GM23338 (cell line): ENCODE data around the gene GTPBP1.

Experiments
- CREB1 ChIP-seq: fragments of 250-450 bp; sonication (Bioruptor Pico); IDR thresholded peaks from 2 replicates; pipeline ENCODE4 v1.5.0; 2020; ENCODE audit warnings: low read depth, mild to moderate bottlenecking, moderate library complexity
- CTCF ChIP-seq, 2 experiments: fragments of 200-600 bp in 1 of 2; sonication (generic) in 1 of 2; conservative IDR thresholded peaks; 2 replicates each; pipeline versions ENCODE4 v1.5.1 to v1.6.1; 2016 to 2017; ENCODE audit warnings: antibody characterized with exemption in 2 of 2, low read depth in 2 of 2, mild to moderate bottlenecking in 2 of 2, moderate library complexity in 1 of 2
- EZH2 ChIP-seq: fragments of 200-600 bp; sonication (generic); IDR thresholded peaks from one replicate; pipeline ENCODE4 v1.8.0; 2017; ENCODE audit warnings: antibody characterized with exemption, mild to moderate bottlenecking, low read depth; ENCODE audit not compliant: unreplicated experiment
- EZH2phosphoT487 ChIP-seq: fragments of 200-600 bp; sonication (generic); IDR thresholded peaks from one replicate; pipeline ENCODE4 v1.8.1; 2018; ENCODE audit warnings: antibody characterized with exemption; ENCODE audit not compliant: unreplicated experiment
- JUNB ChIP-seq: IDR thresholded peaks from one replicate; pipeline ENCODE4 v1.6.1; 2016; ENCODE audit warnings: antibody characterized with exemption; ENCODE audit not compliant: unreplicated experiment
- NANOG ChIP-seq: IDR thresholded peaks from 2 replicates; pipeline ENCODE4 v1.6.1; 2016; ENCODE audit warnings: antibody characterized with exemption, borderline replicate concordance
- POLR2AphosphoS5 ChIP-seq: IDR thresholded peaks from 2 replicates; pipeline ENCODE4 v1.6.1; 2016; ENCODE audit warnings: antibody characterized with exemption, low read depth
- STAT1 ChIP-seq: IDR thresholded peaks from one replicate; pipeline ENCODE4 v1.6.1; 2016; ENCODE audit warnings: antibody characterized with exemption; ENCODE audit not compliant: unreplicated experiment
- ZNF114 ChIP-seq: fragments of 250-450 bp; sonication (Bioruptor Pico); IDR thresholded peaks from 2 replicates; pipeline ENCODE4 v1.5.0; 2020; ENCODE audit warnings: mild to moderate bottlenecking, moderate library complexity
- TF ChIP-seq, protein P1 (sequence below): IDR thresholded peaks from one replicate; pipeline ENCODE4 v1.6.1; 2018; ENCODE audit warnings: antibody characterized with exemption; ENCODE audit not compliant: unreplicated experiment
- TF ChIP-seq, protein P2 (sequence below): fragments of 250-450 bp; sonication (Bioruptor Pico); IDR thresholded peaks from 2 replicates; pipeline ENCODE4 v1.5.0; 2020; ENCODE audit warnings: mild to moderate bottlenecking, moderate library complexity
- TF ChIP-seq, protein P3 (sequence below): IDR thresholded peaks from 2 replicates; pipeline ENCODE4 v1.6.1; 2016; ENCODE audit warnings: antibody characterized with exemption

GRCh38 chr22:38736257-38736570, 30.5 kb downstream of the GTPBP1 start:
- no peak for TF ChIP-seq CTCF (conservative IDR thresholded peaks at IDR 0.05; ENCODE audit: low read depth in 2 of 2)
- no peak for TF ChIP-seq POLR2AphosphoS5
- no peak for TF ChIP-seq JUNB
- no peak for TF ChIP-seq EZH2
- TF ChIP-seq, protein P1, sequence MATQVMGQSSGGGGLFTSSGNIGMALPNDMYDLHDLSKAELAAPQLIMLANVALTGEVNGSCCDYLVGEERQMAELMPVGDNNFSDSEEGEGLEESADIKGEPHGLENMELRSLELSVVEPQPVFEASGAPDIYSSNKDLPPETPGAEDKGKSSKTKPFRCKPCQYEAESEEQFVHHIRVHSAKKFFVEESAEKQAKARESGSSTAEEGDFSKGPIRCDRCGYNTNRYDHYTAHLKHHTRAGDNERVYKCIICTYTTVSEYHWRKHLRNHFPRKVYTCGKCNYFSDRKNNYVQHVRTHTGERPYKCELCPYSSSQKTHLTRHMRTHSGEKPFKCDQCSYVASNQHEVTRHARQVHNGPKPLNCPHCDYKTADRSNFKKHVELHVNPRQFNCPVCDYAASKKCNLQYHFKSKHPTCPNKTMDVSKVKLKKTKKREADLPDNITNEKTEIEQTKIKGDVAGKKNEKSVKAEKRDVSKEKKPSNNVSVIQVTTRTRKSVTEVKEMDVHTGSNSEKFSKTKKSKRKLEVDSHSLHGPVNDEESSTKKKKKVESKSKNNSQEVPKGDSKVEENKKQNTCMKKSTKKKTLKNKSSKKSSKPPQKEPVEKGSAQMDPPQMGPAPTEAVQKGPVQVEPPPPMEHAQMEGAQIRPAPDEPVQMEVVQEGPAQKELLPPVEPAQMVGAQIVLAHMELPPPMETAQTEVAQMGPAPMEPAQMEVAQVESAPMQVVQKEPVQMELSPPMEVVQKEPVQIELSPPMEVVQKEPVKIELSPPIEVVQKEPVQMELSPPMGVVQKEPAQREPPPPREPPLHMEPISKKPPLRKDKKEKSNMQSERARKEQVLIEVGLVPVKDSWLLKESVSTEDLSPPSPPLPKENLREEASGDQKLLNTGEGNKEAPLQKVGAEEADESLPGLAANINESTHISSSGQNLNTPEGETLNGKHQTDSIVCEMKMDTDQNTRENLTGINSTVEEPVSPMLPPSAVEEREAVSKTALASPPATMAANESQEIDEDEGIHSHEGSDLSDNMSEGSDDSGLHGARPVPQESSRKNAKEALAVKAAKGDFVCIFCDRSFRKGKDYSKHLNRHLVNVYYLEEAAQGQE, result no peak
- TF ChIP-seq, protein P2, sequence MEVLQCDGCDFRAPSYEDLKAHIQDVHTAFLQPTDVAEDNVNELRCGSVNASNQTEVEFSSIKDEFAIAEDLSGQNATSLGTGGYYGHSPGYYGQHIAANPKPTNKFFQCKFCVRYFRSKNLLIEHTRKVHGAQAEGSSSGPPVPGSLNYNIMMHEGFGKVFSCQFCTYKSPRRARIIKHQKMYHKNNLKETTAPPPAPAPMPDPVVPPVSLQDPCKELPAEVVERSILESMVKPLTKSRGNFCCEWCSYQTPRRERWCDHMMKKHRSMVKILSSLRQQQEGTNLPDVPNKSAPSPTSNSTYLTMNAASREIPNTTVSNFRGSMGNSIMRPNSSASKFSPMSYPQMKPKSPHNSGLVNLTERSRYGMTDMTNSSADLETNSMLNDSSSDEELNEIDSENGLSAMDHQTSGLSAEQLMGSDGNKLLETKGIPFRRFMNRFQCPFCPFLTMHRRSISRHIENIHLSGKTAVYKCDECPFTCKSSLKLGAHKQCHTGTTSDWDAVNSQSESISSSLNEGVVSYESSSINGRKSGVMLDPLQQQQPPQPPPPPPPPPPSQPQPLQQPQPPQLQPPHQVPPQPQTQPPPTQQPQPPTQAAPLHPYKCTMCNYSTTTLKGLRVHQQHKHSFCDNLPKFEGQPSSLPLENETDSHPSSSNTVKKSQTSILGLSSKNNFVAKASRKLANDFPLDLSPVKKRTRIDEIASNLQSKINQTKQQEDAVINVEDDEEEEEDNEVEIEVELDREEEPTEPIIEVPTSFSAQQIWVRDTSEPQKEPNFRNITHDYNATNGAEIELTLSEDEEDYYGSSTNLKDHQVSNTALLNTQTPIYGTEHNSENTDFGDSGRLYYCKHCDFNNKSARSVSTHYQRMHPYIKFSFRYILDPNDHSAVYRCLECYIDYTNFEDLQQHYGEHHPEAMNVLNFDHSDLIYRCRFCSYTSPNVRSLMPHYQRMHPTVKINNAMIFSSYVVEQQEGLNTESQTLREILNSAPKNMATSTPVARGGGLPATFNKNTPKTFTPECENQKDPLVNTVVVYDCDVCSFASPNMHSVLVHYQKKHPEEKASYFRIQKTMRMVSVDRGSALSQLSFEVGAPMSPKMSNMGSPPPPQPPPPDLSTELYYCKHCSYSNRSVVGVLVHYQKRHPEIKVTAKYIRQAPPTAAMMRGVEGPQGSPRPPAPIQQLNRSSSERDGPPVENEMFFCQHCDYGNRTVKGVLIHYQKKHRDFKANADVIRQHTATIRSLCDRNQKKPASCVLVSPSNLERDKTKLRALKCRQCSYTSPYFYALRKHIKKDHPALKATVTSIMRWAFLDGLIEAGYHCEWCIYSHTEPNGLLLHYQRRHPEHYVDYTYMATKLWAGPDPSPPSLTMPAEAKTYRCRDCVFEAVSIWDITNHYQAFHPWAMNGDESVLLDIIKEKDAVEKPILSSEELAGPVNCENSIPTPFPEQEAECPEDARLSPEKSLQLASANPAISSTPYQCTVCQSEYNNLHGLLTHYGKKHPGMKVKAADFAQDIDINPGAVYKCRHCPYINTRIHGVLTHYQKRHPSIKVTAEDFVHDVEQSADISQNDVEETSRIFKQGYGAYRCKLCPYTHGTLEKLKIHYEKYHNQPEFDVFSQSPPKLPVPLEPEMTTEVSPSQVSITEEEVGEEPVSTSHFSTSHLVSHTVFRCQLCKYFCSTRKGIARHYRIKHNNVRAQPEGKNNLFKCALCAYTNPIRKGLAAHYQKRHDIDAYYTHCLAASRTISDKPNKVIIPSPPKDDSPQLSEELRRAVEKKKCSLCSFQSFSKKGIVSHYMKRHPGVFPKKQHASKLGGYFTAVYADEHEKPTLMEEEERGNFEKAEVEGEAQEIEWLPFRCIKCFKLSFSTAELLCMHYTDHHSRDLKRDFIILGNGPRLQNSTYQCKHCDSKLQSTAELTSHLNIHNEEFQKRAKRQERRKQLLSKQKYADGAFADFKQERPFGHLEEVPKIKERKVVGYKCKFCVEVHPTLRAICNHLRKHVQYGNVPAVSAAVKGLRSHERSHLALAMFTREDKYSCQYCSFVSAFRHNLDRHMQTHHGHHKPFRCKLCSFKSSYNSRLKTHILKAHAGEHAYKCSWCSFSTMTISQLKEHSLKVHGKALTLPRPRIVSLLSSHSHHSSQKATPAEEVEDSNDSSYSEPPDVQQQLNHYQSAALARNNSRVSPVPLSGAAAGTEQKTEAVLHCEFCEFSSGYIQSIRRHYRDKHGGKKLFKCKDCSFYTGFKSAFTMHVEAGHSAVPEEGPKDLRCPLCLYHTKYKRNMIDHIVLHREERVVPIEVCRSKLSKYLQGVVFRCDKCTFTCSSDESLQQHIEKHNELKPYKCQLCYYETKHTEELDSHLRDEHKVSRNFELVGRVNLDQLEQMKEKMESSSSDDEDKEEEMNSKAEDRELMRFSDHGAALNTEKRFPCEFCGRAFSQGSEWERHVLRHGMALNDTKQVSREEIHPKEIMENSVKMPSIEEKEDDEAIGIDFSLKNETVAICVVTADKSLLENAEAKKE, result no peak
- no peak for TF ChIP-seq EZH2phosphoT487
- TF ChIP-seq ZNF114 (CRISPR knock-in tag), result no peak
- TF ChIP-seq NANOG, result no peak
- TF ChIP-seq CREB1, result no peak
- TF ChIP-seq STAT1, result no peak
- TF ChIP-seq, protein P3, sequence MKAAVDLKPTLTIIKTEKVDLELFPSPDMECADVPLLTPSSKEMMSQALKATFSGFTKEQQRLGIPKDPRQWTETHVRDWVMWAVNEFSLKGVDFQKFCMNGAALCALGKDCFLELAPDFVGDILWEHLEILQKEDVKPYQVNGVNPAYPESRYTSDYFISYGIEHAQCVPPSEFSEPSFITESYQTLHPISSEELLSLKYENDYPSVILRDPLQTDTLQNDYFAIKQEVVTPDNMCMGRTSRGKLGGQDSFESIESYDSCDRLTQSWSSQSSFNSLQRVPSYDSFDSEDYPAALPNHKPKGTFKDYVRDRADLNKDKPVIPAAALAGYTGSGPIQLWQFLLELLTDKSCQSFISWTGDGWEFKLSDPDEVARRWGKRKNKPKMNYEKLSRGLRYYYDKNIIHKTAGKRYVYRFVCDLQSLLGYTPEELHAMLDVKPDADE, result no peak
